Neural progenitor cell (in vitro differentiated cells): ENCODE measurements around the gene GPR107. TPM values are rescaled to one million over a fixed set of nuclear protein-coding genes. Genes with fewer than 3 reads are reported as not detected.

Experiments used
- DNase-seq: peaks from one replicate; pipeline ENCODE4 v3.0.0-alpha.2; 2016; ENCODE audit warnings: low spot score
- H2AFZ ChIP-seq: fragments of 200-600 bp; sonication (generic); replicated peaks from 2 replicates; pipeline ENCODE4 v1.6.1; 2016; ENCODE audit warnings: antibody characterized with exemption
- H3F3A ChIP-seq: fragments of 200-600 bp; sonication (generic); 2 replicates; pipeline ENCODE4 v1.6.1; 2016; ENCODE audit warnings: antibody characterized with exemption, low read depth
- H3K27ac ChIP-seq: fragments of 200-600 bp; sonication (generic); 2 replicates; pipeline ENCODE4 v1.5.1; 2016; ENCODE audit warnings: mild to moderate bottlenecking
- H3K27me3 ChIP-seq: fragments of 200-600 bp; sonication (generic); 2 replicates; pipeline ENCODE4 v1.6.1; 2016; ENCODE audit warnings: mild to moderate bottlenecking, moderate library complexity
- H3K36me3 ChIP-seq: fragments of 200-600 bp; sonication (generic); 2 replicates; pipeline ENCODE4 v1.5.1; 2016
- H3K4me1 ChIP-seq: fragments of 200-600 bp; sonication (generic); 2 replicates; pipeline ENCODE4 v1.6.1; 2016; ENCODE audit warnings: mixed run types
- H3K4me2 ChIP-seq: fragments of 200-600 bp; sonication (generic); 2 replicates; pipeline ENCODE4 v1.6.1; 2016
- H3K4me3 ChIP-seq: fragments of 200-600 bp; sonication (generic); 2 replicates; pipeline ENCODE4 v1.5.1; 2016
- H3K79me2 ChIP-seq: fragments of 200-600 bp; sonication (generic); 2 replicates; pipeline ENCODE4 v1.6.1; 2016; ENCODE audit warnings: low read depth
- H3K9ac ChIP-seq: fragments of 200-600 bp; sonication (generic); 2 replicates; pipeline ENCODE4 v1.6.1; 2016
- H3K9me3 ChIP-seq: fragments of 200-600 bp; sonication (generic); 2 replicates; pipeline ENCODE4 v1.5.1; 2016; ENCODE audit warnings: low read depth
- H4K20me1 ChIP-seq: fragments of 200-600 bp; sonication (generic); 2 replicates; pipeline ENCODE4 v1.6.1; 2016; ENCODE audit warnings: low read depth
- H3K27ac Mint-ChIP-seq: 3 replicates; pipeline ENCODE4 v1.8.0; 2021; ENCODE audit warnings: mixed read lengths
- H3K27me3 Mint-ChIP-seq: 2 replicates; pipeline ENCODE4 v1.8.0; 2022; ENCODE audit warnings: low read depth, mild to moderate bottlenecking, inconsistent platforms, moderate library complexity, mixed read lengths; ENCODE audit not compliant: insufficient read depth
- H3K36me3 Mint-ChIP-seq: 3 replicates; pipeline ENCODE4 v1.8.0; 2021; ENCODE audit warnings: mixed read lengths
- H3K4me1 Mint-ChIP-seq: 3 replicates; pipeline ENCODE4 v1.8.0; 2021; ENCODE audit warnings: mixed read lengths
- H3K4me3 Mint-ChIP-seq: 3 replicates; pipeline ENCODE4 v1.8.0; 2021; ENCODE audit warnings: mild to moderate bottlenecking, moderate library complexity, mixed read lengths
- H3K9me3 Mint-ChIP-seq: 3 replicates; pipeline ENCODE4 v1.8.0; 2020; ENCODE audit warnings: mixed read lengths
- EZH2 ChIP-seq: fragments of 200-600 bp; sonication (generic); IDR thresholded peaks from 2 replicates; pipeline ENCODE4 v1.6.1; 2017; ENCODE audit warnings: antibody characterized with exemption, mild to moderate bottlenecking, moderate library complexity
- EZH2phosphoT487 ChIP-seq: fragments of 200-600 bp; sonication (generic); IDR thresholded peaks from 2 replicates; pipeline ENCODE4 v1.6.1; 2017; ENCODE audit warnings: antibody characterized with exemption
- total RNA-seq: library from RNA; depleted of rRNA; stranded (reverse); fragments of >200 nt; gene quantifications from 2 replicates; pipeline ENCODE4 v1.2.3, GENCODE V29; 2015; ENCODE audit warnings: low replicate concordance
- TF ChIP-seq, protein P1 (sequence below): fragments of 200-600 bp; sonication (generic); IDR thresholded peaks from 2 replicates; pipeline ENCODE4 v1.5.1; 2017; ENCODE audit warnings: antibody characterized with exemption, mild to moderate bottlenecking

Gene GPR107
- total RNA-seq, 1 donor from 2014 or later: 33.8 TPM

- Mint-ChIP-seq H3K9me3 (no peaks in the 10 kb centered on the region), H3K36me3 (no peaks in the 10 kb centered on the region), H3K27ac (peak overlapping the region; percentile 97), H3K4me3 (peak overlapping the region; percentile 77), H3K27me3 (peaks cover 11% of the 10 kb centered on the region), H3K4me1 (peaks cover 55% of the 10 kb centered on the region)
- TF ChIP-seq EZH2phosphoT487 (no peak), EZH2 (no peak)
- TF ChIP-seq, protein P1, sequence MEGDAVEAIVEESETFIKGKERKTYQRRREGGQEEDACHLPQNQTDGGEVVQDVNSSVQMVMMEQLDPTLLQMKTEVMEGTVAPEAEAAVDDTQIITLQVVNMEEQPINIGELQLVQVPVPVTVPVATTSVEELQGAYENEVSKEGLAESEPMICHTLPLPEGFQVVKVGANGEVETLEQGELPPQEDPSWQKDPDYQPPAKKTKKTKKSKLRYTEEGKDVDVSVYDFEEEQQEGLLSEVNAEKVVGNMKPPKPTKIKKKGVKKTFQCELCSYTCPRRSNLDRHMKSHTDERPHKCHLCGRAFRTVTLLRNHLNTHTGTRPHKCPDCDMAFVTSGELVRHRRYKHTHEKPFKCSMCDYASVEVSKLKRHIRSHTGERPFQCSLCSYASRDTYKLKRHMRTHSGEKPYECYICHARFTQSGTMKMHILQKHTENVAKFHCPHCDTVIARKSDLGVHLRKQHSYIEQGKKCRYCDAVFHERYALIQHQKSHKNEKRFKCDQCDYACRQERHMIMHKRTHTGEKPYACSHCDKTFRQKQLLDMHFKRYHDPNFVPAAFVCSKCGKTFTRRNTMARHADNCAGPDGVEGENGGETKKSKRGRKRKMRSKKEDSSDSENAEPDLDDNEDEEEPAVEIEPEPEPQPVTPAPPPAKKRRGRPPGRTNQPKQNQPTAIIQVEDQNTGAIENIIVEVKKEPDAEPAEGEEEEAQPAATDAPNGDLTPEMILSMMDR: no peak
- Histone ChIP-seq H3K4me3 (no peak overlapping the region), H3K36me3 (no peaks in the 10 kb centered on the region), H3K27me3 (no peaks in the 10 kb centered on the region), H2AFZ (no peak overlapping the region), H3K4me1 (peaks cover 40% of the 10 kb centered on the region), H3K9ac (no peak overlapping the region), H3F3A (peaks cover 22% of the 10 kb centered on the region), H3K27ac (peak overlapping the region; percentile 56), H3K4me2 (peak overlapping the region; percentile 61), H4K20me1 (peaks cover 46% of the 10 kb centered on the region), H3K79me2 (peaks cover 66% of the 10 kb centered on the region), H3K9me3 (no peaks in the 10 kb centered on the region)
- DNase-seq: no peak
These were observed 131.3 kb downstream of the GPR107 start for GRCh38 chr9:130185017-130185416.

DNA sequence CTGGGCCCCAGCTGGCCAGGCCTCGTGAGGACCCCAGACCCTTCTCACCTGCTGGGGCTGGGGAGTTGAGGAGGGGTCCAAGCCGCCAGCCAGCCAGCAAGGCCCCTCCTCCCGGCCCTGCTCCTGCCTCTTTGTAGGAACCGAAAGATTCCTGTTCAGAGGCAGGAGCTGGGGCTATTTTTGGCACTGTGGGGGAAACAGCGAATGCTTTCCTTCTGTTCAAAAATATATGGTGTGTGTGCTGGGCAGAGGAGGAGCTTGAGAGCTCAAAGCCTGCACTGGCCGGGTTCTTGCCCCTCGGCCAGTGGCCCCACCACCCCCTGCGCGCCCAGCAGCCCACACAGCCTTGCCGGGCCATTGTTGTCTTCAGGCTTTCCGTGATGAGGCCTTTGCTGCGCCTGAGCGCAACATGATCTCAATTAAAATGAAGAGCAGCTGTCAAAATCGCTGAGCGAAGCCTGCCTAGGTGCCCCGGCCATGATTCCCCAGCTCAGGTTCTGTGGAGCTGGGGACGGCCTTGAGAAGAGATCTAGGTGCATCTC, 131.9 kb downstream of the GPR107 start:
- DNase-seq: peak; percentile 71
- Histone ChIP-seq H3K4me2 (peak overlapping the region; percentile 61), H3F3A (peaks cover 22% of the 10 kb centered on the region), H3K4me1 (peaks cover 40% of the 10 kb centered on the region), H3K4me3 (no peak overlapping the region), H4K20me1 (peaks cover 46% of the 10 kb centered on the region), H3K9me3 (no peaks in the 10 kb centered on the region), H3K27ac (peak overlapping the region; percentile 56), H3K36me3 (no peaks in the 10 kb centered on the region), H2AFZ (no peak overlapping the region), H3K27me3 (no peaks in the 10 kb centered on the region), H3K9ac (no peak overlapping the region), H3K79me2 (peaks cover 61% of the 10 kb centered on the region)
- TF ChIP-seq EZH2 (no peak), EZH2phosphoT487 (no peak)
- TF ChIP-seq, protein P1: no peak
- H3K4me3 Mint-ChIP-seq: peak overlapping the region; percentile 78
- peaks cover 11% of the 10 kb centered on the region for H3K27me3 Mint-ChIP-seq
- H3K4me1 Mint-ChIP-seq: peaks cover 55% of the 10 kb centered on the region
- H3K36me3 Mint-ChIP-seq: no peaks in the 10 kb centered on the region
- peak overlapping the region; percentile 97 for H3K27ac Mint-ChIP-seq
- no peaks in the 10 kb centered on the region for H3K9me3 Mint-ChIP-seq

GRCh38 chr9:130186051-130186450, 132.3 kb downstream of the GPR107 start:
- no peak overlapping the region for H3K9ac ChIP-seq
- H4K20me1 ChIP-seq: peaks cover 46% of the 10 kb centered on the region
- TF ChIP-seq EZH2 (no peak), EZH2phosphoT487 (no peak)
- TF ChIP-seq, protein P1: no peak
- DNase-seq: no peak
- H3K4me3 ChIP-seq: no peak overlapping the region
- Mint-ChIP-seq H3K4me1 (peaks cover 55% of the 10 kb centered on the region), H3K4me3 (peak overlapping the region; percentile 78), H3K27me3 (peaks cover 11% of the 10 kb centered on the region), H3K36me3 (no peaks in the 10 kb centered on the region), H3K9me3 (no peaks in the 10 kb centered on the region), H3K27ac (peak overlapping the region; percentile 97)
- no peaks in the 10 kb centered on the region for H3K27me3 ChIP-seq
- H3K27ac ChIP-seq: peak overlapping the region; percentile 56
- H3K4me1 ChIP-seq: peaks cover 40% of the 10 kb centered on the region
- H3K79me2 ChIP-seq: peaks cover 56% of the 10 kb centered on the region
- H3K4me2 ChIP-seq: peak overlapping the region; percentile 61
- peaks cover 22% of the 10 kb centered on the region for H3F3A ChIP-seq
- H3K9me3 ChIP-seq: no peaks in the 10 kb centered on the region
- H3K36me3 ChIP-seq: no peaks in the 10 kb centered on the region
- no peak overlapping the region for H2AFZ ChIP-seq
